ENCODE data around the gene ARID3C.

DNA sequence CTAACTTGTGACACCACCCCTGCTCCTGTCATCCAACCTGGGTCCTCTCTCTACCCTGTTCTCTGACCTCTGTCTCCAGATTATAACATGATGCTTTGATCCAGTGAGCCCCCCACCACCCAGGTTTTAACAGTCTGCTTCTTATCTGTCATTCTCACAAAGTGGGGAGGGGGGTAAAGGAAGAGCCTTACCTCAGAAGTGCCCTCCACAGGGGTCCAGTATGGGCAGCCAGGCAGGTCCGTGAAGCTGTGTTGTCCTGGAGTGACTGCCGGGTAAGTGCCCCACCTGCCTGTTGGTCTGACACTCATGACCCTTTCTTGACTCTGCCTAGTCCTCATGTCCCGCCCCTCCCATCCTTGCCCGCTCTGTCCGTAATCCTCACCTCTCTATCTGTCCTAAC, 26.5 kb upstream of the ARID3C start:
- TF ChIP-seq, protein P1, sequence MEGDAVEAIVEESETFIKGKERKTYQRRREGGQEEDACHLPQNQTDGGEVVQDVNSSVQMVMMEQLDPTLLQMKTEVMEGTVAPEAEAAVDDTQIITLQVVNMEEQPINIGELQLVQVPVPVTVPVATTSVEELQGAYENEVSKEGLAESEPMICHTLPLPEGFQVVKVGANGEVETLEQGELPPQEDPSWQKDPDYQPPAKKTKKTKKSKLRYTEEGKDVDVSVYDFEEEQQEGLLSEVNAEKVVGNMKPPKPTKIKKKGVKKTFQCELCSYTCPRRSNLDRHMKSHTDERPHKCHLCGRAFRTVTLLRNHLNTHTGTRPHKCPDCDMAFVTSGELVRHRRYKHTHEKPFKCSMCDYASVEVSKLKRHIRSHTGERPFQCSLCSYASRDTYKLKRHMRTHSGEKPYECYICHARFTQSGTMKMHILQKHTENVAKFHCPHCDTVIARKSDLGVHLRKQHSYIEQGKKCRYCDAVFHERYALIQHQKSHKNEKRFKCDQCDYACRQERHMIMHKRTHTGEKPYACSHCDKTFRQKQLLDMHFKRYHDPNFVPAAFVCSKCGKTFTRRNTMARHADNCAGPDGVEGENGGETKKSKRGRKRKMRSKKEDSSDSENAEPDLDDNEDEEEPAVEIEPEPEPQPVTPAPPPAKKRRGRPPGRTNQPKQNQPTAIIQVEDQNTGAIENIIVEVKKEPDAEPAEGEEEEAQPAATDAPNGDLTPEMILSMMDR (conservative IDR thresholded peaks at IDR 0.05), result no peak
- TF ChIP-seq EZH2 (IDR thresholded peaks at IDR 0.05; ENCODE audit: low read depth), result no peak
